ENCODE results near the gene PBXIP1.
"Not testable (repeated sequence)": the region's sequence is repeated elsewhere in the genome, so short reads cannot be mapped to it uniquely, and the experiment has no call there.

Gene PBXIP1

DNA sequence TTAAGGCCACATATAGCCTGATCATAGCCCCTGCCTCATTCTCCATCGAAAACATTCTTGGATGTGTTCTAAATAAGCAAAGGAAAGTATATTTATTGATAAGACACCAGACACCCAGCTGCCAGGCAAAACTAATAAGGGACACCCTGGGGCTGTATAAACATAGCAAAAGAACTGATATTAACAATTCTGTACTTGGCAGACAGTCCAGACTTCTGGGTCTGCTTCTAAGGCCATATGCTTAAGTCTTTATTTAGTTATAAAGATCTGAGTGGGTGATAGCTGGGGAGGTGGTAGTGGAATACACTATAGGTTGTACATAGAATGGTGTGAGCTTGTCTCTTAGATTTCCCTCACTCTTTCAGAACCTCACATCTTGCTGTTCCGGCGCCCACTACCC lies 22.5 kb upstream of the PBXIP1 start:
- Histone ChIP-seq H3K9me3 (ENCODE audit: low read depth, low read length) (no peaks in the 10 kb centered on the region), H3K4me3 (no peak overlapping the region), H3K27ac (0 out of 2 replicates have a peak overlapping the region, but pooled peaks have one; percentile 1), H3K9ac (ENCODE audit: insufficient read length) (no peak overlapping the region), H3K36me3 (ENCODE audit: insufficient read depth, low read length) (peaks cover 45% of the 10 kb centered on the region)
- no peak for TF ChIP-seq EZH2 (IDR thresholded peaks at IDR 0.05)
- no peak for TF ChIP-seq POLR2AphosphoS5 (IDR thresholded peaks at IDR 0.05; ENCODE audit: borderline replicate concordance, low read depth, low read length)
- no peak for TF ChIP-seq FOXP2 (optimal IDR thresholded peaks at IDR 0.05; ENCODE audit: control extremely low read depth, extremely low read length, insufficient read depth)
- no peak for DNase-seq (ENCODE audit: low read depth, low spot score)

DNA sequence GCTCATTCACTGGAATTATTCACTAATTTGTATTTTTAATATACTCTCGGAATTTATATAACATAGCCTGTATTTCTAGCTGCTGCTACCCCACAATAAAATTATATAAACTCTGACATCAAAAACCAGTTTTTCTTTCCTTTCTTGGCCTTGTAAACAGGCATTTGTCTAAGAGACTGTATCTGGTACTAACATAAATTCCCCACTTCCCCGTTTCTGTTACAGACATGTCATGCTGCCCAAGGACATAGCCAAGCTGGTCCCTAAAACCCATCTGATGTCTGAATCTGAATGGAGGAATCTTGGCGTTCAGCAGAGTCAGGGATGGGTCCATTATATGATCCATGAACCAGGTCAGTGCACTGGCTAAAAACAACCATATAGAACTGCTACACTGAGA lies 21.9 kb upstream of the PBXIP1 start:
- peak overlapping the region; percentile 31 for H3K9ac ChIP-seq (ENCODE audit: insufficient read length)
- peaks cover 45% of the 10 kb centered on the region for H3K36me3 ChIP-seq (ENCODE audit: insufficient read depth, low read length)
- H3K9me3 ChIP-seq (ENCODE audit: low read depth, low read length); DNase-seq (ENCODE audit: low read depth, low spot score); H3K4me3 ChIP-seq: not testable (repeated sequence)
- H3K27ac ChIP-seq, result peak overlapping the region; percentile 45

DNA sequence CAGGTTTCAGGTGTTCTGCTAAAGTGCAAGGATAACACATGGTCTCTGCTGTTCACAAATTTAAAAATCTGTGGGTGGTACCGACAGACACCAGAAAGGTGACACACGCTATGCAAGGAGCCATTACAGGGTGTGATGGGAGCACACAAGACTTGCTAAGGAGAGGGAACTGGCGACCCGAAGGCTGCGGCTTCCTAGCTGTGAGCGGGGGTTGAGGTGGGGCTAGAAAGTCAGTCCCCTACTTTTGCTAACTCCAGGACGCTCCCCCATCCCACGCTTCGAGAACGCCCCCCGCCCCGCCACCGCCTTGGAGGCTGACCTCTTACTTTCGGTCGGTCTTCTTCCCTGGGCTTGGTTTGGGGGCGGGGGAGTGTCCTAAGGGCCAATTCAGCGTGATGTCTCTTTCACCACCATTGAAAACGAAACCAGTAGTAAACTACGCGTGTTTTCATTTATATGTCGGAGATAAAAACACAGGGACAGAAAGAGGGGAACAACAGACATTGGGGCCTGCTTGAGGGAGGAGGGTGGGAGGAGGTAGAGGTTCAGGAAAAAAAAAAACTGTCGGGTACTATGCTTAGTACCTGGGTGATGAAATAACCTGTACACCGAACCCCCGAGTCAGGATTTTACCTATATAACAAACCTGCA lies 19.6 kb upstream of the PBXIP1 start:
- TF ChIP-seq EZH2 (IDR thresholded peaks at IDR 0.05), result no peak
- TF ChIP-seq POLR2AphosphoS5 (IDR thresholded peaks at IDR 0.05; ENCODE audit: borderline replicate concordance, low read depth, low read length), result no peak
- no peak for TF ChIP-seq FOXP2 (optimal IDR thresholded peaks at IDR 0.05; ENCODE audit: control extremely low read depth, extremely low read length, insufficient read depth)
- DNase-seq (ENCODE audit: low read depth, low spot score), result no peak
- Histone ChIP-seq H3K9me3 (ENCODE audit: low read depth, low read length) (no peaks in the 10 kb centered on the region), H3K36me3 (ENCODE audit: insufficient read depth, low read length) (peaks cover 35% of the 10 kb centered on the region), H3K27ac (peak overlapping the region; percentile 95), H3K4me3 (peak overlapping the region; percentile 97), H3K9ac (ENCODE audit: insufficient read length) (peak overlapping the region; percentile 91)

DNA sequence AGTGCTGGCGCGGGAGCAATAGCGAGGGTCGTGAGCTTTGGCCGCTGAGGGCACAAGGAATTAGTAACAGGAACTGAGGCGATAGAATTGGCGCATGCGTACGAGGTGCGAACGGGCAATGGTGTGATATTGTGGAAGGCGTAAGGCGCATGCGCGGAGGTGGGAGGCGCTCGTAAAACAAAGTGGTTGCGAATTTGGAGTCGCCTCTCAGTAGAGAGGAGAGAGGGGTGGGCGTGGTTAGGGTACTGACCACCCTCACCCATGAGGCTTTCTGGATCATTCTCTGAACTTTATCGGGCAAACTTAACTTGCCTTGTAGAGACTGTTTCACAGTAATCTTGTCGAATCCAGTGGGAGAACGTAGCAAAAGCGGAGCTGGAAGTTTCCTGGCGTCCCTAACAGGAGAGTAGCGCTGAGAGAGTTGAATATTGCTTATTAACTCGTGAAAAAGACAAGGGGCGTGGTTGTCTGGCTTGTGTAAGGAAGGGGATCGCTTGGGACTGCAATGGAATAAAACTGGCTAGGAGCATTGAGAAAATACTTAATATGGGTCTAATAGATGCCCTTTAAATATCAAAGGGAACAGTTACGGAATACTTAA lies 19.0 kb upstream of the PBXIP1 start:
- peak overlapping the region; percentile 95 for H3K27ac ChIP-seq

DNA sequence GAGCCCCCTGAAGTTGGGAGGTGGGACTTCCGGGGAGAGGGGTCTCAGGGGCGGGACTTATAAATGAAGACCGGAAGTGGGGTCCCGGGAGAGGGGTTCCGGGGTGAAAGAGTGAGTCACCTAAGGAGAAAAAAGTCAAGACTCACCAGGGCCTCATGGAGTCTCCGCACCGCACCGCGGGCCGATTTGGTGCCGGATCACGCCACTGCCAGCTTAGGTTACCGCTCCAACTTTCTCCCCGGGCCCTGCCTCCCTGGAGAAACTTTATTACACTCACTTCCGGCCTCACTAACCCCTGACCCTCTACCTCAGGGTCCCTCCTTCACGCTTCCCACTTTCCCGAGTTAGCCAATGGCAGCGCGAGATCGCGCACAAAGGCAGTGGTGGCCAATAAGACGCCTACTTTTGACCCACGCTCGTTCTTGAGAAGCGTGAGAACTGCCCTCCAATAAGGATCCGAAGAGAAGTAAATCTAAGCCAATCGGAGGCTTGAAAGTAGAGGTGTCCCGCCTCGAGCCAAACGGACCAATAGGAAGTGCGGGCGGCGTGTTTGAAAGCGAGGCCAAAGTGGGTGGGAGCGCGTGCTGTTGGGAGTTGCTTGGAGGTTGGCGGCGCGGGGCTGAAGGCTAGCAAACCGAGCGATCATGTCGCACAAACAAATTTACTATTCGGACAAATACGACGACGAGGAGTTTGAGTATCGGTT lies 18.4 kb upstream of the PBXIP1 start, which contains the start of gene CKS1B:
CKS1B (plus strand) TSS at position 580 of the 706 bp plus-strand sequence; CDS start at position 645, 65 bp downstream.
- TF ChIP-seq EZH2 (IDR thresholded peaks at IDR 0.05), result no peak
- TF ChIP-seq FOXP2 (optimal IDR thresholded peaks at IDR 0.05; ENCODE audit: control extremely low read depth, extremely low read length, insufficient read depth), result no peak
- peak; percentile 86; the same call in 1 of the 2 replicates for TF ChIP-seq POLR2AphosphoS5 (IDR thresholded peaks at IDR 0.05; ENCODE audit: borderline replicate concordance, low read depth, low read length)
- DNase-seq (ENCODE audit: low read depth, low spot score), result peak; percentile 99
- Histone ChIP-seq H3K4me3 (peak within 1 kb of the TSS; percentile 97), H3K36me3 (ENCODE audit: insufficient read depth, low read length) (peaks cover 25% of the 10 kb centered on the region), H3K27ac (peak within 1 kb of the TSS; percentile 99), H3K9me3 (ENCODE audit: low read depth, low read length) (no peaks in the 10 kb centered on the region), H3K9ac (ENCODE audit: insufficient read length) (peak within 1 kb of the TSS; percentile 95)

More for the DNA sequence above, 19.0 kb upstream of the PBXIP1 start:
- DNase-seq (ENCODE audit: low read depth, low spot score), result peak; percentile 92
- H3K36me3 ChIP-seq (ENCODE audit: insufficient read depth, low read length), result peaks cover 30% of the 10 kb centered on the region
- TF ChIP-seq FOXP2 (optimal IDR thresholded peaks at IDR 0.05; ENCODE audit: control extremely low read depth, extremely low read length, insufficient read depth) (no peak), POLR2AphosphoS5 (IDR thresholded peaks at IDR 0.05; ENCODE audit: borderline replicate concordance, low read depth, low read length) (peak; percentile 80)
- H3K9me3 ChIP-seq (ENCODE audit: low read depth, low read length), result no peaks in the 10 kb centered on the region
- H3K4me3 ChIP-seq, result peak overlapping the region; percentile 97
- peak overlapping the region; percentile 91 for H3K9ac ChIP-seq (ENCODE audit: insufficient read length)

DNA sequence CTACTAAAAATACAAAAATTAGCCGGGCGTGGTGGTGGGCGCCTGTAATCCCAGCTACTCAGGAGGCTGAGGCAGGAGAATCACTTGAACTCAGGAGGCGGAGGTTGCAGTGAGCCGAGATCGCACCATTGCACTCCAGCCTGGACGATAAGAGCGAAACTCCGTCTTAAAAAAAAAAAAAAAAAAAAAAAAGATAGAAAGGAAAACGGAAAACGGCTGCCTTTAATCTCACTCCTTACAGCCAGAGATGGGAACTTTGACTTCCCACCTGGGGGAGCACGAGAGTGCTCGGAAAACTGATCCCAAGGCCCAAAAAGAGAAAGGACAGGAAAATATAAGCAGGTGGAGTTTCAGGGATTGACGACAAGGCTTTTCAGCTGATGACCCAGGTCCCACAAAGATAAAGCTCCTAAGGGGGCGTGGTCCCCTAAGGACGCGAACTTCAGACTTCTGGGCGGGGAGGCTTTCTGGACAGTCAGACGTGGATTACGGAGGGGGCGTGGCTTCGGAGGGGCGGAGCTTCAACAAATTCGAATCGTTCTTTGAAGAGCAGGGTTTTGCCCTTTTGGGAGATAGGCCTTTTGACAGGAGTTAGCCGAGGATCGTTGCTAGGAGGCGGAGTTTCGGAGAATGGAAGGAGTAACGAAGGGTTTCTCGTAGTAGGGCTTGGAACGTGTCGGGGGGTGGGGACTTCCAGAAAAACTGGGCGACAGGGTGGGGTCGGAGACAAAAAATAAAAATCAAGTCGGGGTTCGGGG lies 17.6 kb upstream of the PBXIP1 start:
- Histone ChIP-seq H3K9ac (ENCODE audit: insufficient read length) (peak overlapping the region; percentile 95), H3K9me3 (ENCODE audit: low read depth, low read length) (no peaks in the 10 kb centered on the region), H3K27ac (peak overlapping the region; percentile 99), H3K4me3 (peak overlapping the region; percentile 97), H3K36me3 (ENCODE audit: insufficient read depth, low read length) (peaks cover 21% of the 10 kb centered on the region)
- DNase-seq (ENCODE audit: low read depth, low spot score), result peak; percentile 81
- no peak for TF ChIP-seq EZH2 (IDR thresholded peaks at IDR 0.05)
- peak; percentile 75 for TF ChIP-seq POLR2AphosphoS5 (IDR thresholded peaks at IDR 0.05; ENCODE audit: borderline replicate concordance, low read depth, low read length)

DNA sequence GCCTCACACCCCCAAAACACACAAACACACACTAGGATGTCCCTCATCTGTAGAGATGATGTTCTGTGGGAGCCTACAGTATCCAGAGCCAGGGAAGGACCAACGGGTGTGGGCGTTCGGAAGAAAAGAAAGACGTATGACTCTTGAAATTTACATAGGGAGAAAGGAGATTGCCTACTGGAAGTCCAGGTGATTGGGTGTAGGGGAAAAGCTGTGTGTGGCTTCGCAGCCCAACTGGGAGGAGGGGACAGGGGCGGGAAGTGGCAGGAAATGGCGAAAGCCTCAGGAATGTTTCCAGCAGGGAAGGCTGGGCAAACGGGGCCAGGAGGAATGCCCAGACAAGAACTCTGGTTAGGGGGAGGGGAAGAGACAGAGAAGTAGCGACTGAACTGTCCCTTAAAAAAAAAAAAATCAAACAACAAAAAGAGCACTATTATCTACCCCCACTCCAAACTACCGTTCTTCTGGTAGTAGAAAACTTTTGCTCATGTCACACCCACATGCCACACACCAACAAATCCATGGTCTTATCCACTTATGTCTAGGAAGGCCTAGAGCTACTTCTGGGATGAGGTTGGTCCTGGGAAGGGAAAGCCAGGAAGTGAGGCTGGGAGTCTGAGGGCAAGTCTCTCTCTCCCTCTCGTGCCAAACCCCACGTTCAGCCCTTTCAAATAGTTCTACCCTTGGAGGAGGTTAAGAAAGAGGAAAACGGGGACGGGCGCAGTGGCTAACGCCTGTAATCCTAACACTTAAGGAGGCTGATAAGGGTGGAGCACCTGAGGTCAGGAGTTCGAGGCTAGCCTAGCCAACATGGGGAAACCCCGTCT lies 16.8 kb upstream of the PBXIP1 start:
- peaks cover 20% of the 10 kb centered on the region for H3K36me3 ChIP-seq (ENCODE audit: insufficient read depth, low read length)
- TF ChIP-seq FOXP2 (optimal IDR thresholded peaks at IDR 0.05; ENCODE audit: control extremely low read depth, extremely low read length, insufficient read depth) (no peak), POLR2AphosphoS5 (IDR thresholded peaks at IDR 0.05; ENCODE audit: borderline replicate concordance, low read depth, low read length) (no peak), EZH2 (IDR thresholded peaks at IDR 0.05) (no peak)
- peak overlapping the region; percentile 97 for H3K4me3 ChIP-seq
- H3K9ac ChIP-seq (ENCODE audit: insufficient read length), result peak overlapping the region; percentile 43
- no peak for DNase-seq (ENCODE audit: low read depth, low spot score)
- H3K27ac ChIP-seq, result peak overlapping the region; percentile 99
- H3K9me3 ChIP-seq (ENCODE audit: low read depth, low read length), result no peaks in the 10 kb centered on the region
